Ecto neural progenitor cell (in vitro differentiated cells): ENCODE measurements around the gene ST6GALNAC6.

Experiments used
- DNase-seq: peaks from one replicate; pipeline ENCODE4 v3.0.0-alpha.2; 2018; ENCODE audit warnings: low spot score

The ST6GALNAC6 gene

GRCh38 chr9:127899128-127899943, at the start of gene ST6GALNAC6:
Gene ST6GALNAC6 (minus strand): TSS chr9:127899603. CDS start chr9:127897981, 1,622 bp downstream.
- DNase-seq: peak; percentile 78

- no peak for DNase-seq
Observed at GRCh38 chr9:127947841-127948710, 48.7 kb upstream of the ST6GALNAC6 start.

GRCh38 chr9:127946728-127947127, 47.3 kb upstream of the ST6GALNAC6 start:
- no peak for DNase-seq

GRCh38 chr9:127945942-127946341, 46.5 kb upstream of the ST6GALNAC6 start:
- no peak for DNase-seq

GRCh38 chr9:127945338-127945737, 45.9 kb upstream of the ST6GALNAC6 start:
- DNase-seq: no peak

- no peak for DNase-seq
Observed at GRCh38 chr9:127944586-127945218, 45.3 kb upstream of the ST6GALNAC6 start.

GRCh38 chr9:127943731-127944144, 44.3 kb upstream of the ST6GALNAC6 start:
- peak; percentile 86 for DNase-seq

- no peak for DNase-seq
Observed at GRCh38 chr9:127943011-127943662, 43.7 kb upstream of the ST6GALNAC6 start.

GRCh38 chr9:127942216-127943010, 43.0 kb upstream of the ST6GALNAC6 start:
- peak; percentile 87 for DNase-seq

GRCh38 chr9:127941961-127942215, 42.5 kb upstream of the ST6GALNAC6 start:
- no peak for DNase-seq

GRCh38 chr9:127941062-127941960, 41.9 kb upstream of the ST6GALNAC6 start:
- no peak for DNase-seq

- DNase-seq: no peak
Observed at GRCh38 chr9:127940593-127940992, 41.2 kb upstream of the ST6GALNAC6 start.

GRCh38 chr9:127938298-127938690, 38.9 kb upstream of the ST6GALNAC6 start:
- DNase-seq: no peak

- peak; percentile 84 for DNase-seq
Observed at GRCh38 chr9:127937388-127938297, 38.2 kb upstream of the ST6GALNAC6 start, which contains the start of gene DPM2. Gene DPM2 (minus strand): TSS chr9:127937854. CDS start chr9:127937820, 34 bp downstream.

GRCh38 chr9:127937056-127937387, 37.6 kb upstream of the ST6GALNAC6 start:
- no peak for DNase-seq

- DNase-seq: no peak
Observed at GRCh38 chr9:127936347-127936852, 37.0 kb upstream of the ST6GALNAC6 start.

- DNase-seq: no peak
Observed at GRCh38 chr9:127935765-127936221, 36.4 kb upstream of the ST6GALNAC6 start.

- no peak for DNase-seq
Observed at GRCh38 chr9:127934986-127935385, 35.6 kb upstream of the ST6GALNAC6 start.

- DNase-seq: no peak
Observed at GRCh38 chr9:127934248-127934647, 34.8 kb upstream of the ST6GALNAC6 start.
